Ammon's horn (tissue), 1 donor: ENCODE data around the gene CCDC40.

Source experiments
- DNase-seq: peaks from one replicate; pipeline ENCODE4 v3.0.0-alpha.2; 2016; ENCODE audit warnings: low spot score

The CCDC40 gene

GRCh38 chr17:80047176-80047575 lies 10.7 kb downstream of the CCDC40 start:
- DNase-seq, result no peak

- DNase-seq, result no peak
Observed at GRCh38 chr17:80049986-80050385, 13.5 kb downstream of the CCDC40 start.

GRCh38 chr17:80050706-80051105 lies 14.3 kb downstream of the CCDC40 start:
- DNase-seq, result no peak

- DNase-seq, result no peak
Observed at GRCh38 chr17:80051681-80052080, 15.2 kb downstream of the CCDC40 start.

- DNase-seq, result no peak
Observed at GRCh38 chr17:80053102-80053501, 16.7 kb downstream of the CCDC40 start.

GRCh38 chr17:80055597-80055996 lies 19.2 kb downstream of the CCDC40 start:
- no peak for DNase-seq

GRCh38 chr17:80058311-80058955 lies 22.0 kb downstream of the CCDC40 start:
- no peak for DNase-seq

GRCh38 chr17:80060644-80061043 lies 24.2 kb downstream of the CCDC40 start:
- no peak for DNase-seq

GRCh38 chr17:80061421-80061820 lies 25.0 kb downstream of the CCDC40 start:
- no peak for DNase-seq

- DNase-seq, result peak; percentile 62
Observed at GRCh38 chr17:80063830-80064585, 27.6 kb downstream of the CCDC40 start.

GRCh38 chr17:80064696-80065095 lies 28.3 kb downstream of the CCDC40 start:
- no peak for DNase-seq

- no peak for DNase-seq
Observed at GRCh38 chr17:80065478-80066170, 29.2 kb downstream of the CCDC40 start.

GRCh38 chr17:80067393-80067986 lies 31.0 kb downstream of the CCDC40 start:
- DNase-seq, result no peak

- DNase-seq, result no peak
Observed at GRCh38 chr17:80068301-80069222, 32.1 kb downstream of the CCDC40 start.

GRCh38 chr17:80070375-80071115 lies 34.1 kb downstream of the CCDC40 start:
- no peak for DNase-seq

GRCh38 chr17:80071116-80071841 lies 34.8 kb downstream of the CCDC40 start:
- DNase-seq, result peak; percentile 71

GRCh38 chr17:80072410-80072809 lies 36.0 kb downstream of the CCDC40 start:
- no peak for DNase-seq

- DNase-seq, result no peak
Observed at GRCh38 chr17:80080081-80080480, 43.6 kb downstream of the CCDC40 start.

GRCh38 chr17:80081596-80081995 lies 45.2 kb downstream of the CCDC40 start:
- no peak for DNase-seq
